Spleen (tissue), 13 donors: ENCODE measurements around the gene DERL2. TPM values are rescaled to one million over a fixed set of nuclear protein-coding genes. Genes with fewer than 3 reads are reported as not detected.
A peak's percentile ranks its signal among the peaks of the same experiment; 100 is the strongest.

ENCODE experiments used
- DNase-seq: peaks from one replicate; pipeline ENCODE4 v3.0.0-alpha.2; 2020
- H3K27ac ChIP-seq, 8 donors: fragments of 200-600 bp; sonication (generic) in 7 of 8; 1 replicate in 4 of 8; 2 replicates in 4 of 8; pipeline versions ENCODE4 v1.5.0 to v1.8.0; 2016 to 2021; ENCODE audit warnings: inconsistent platforms in 4 of 8, mild to moderate bottlenecking in 4 of 8, moderate library complexity in 1 of 8
- H3K27me3 ChIP-seq, 7 donors: fragments of 200-600 bp; sonication (generic) in 6 of 7; replicated peaks in 1 of 7; 1 replicate in 4 of 7; 2 replicates in 3 of 7; pipeline versions ENCODE4 v1.5.0 to v1.8.0; 2016 to 2021; ENCODE audit warnings: inconsistent platforms in 3 of 7, mild to moderate bottlenecking in 1 of 7
- H3K36me3 ChIP-seq, 6 donors: fragments of 200-600 bp; sonication (generic) in 5 of 6; 1 replicate in 4 of 6; 2 replicates in 2 of 6; pipeline versions ENCODE4 v1.5.0 to v1.8.0; 2016 to 2021; ENCODE audit warnings: inconsistent platforms in 2 of 6
- H3K4me1 ChIP-seq, 6 donors: fragments of 200-600 bp; sonication (generic) in 5 of 6; 1 replicate in 3 of 6; 2 replicates in 3 of 6; pipeline versions ENCODE4 v1.5.0 to v1.8.0; 2016 to 2021; ENCODE audit warnings: inconsistent platforms in 3 of 6
- H3K4me3 ChIP-seq, 8 donors: fragments of 200-600 bp; sonication (generic) in 7 of 8; 1 replicate in 4 of 8; 2 replicates in 4 of 8; pipeline versions ENCODE4 v1.5.0 to v1.8.0; 2016 to 2021; ENCODE audit warnings: inconsistent platforms in 4 of 8, mild to moderate bottlenecking in 4 of 8, moderate library complexity in 2 of 8
- H3K9me3 ChIP-seq, 8 donors: fragments of 200-600 bp; sonication (generic) in 7 of 8; 1 replicate in 4 of 8; 2 replicates in 4 of 8; pipeline versions ENCODE4 v1.5.0 to v1.8.0; 2016 to 2021; ENCODE audit warnings: inconsistent platforms in 4 of 8
- POLR2A ChIP-seq, 3 donors: fragments of 450-650 bp; IDR thresholded peaks; one replicate each; pipeline ENCODE4 v1.5.1; 2017; ENCODE audit warnings: antibody characterized with exemption in 3 of 3, mild to moderate bottlenecking in 1 of 3
- POLR2AphosphoS5 ChIP-seq, 3 donors: sonication (generic); formaldehyde crosslinking; IDR thresholded peaks; one replicate each; pipeline ENCODE4 v1.5.1; 2017; ENCODE audit warnings: antibody characterized with exemption in 3 of 3
- WGBS, 5 donors: extraction: QIAGEN DNeasy Blood & Tissue Kit in 3 of 5; methylation state at CpG; one replicate each; pipeline versions ENCODE4 v1.1.5 to v1.1.7; 2013 to 2018; 5-methylcytosine and 5-hydroxymethylcytosine counted together
- intact Hi-C: fragments of 100-400 bp; cut with DNase I; formaldehyde crosslinking; loops from one replicate; pipeline ENCODE4 v1.15.0; 2023; ENCODE audit warnings: low total_unique reads
- long read RNA-seq, 2 donors: transcript quantifications; one replicate each; lab custom pipeline, GENCODE V29; 2026
- polyA plus RNA-seq, 3 donors: library from polyadenylated mRNA; stranded (reverse); fragments of 200-250 nt; gene quantifications; one replicate each; pipeline ENCODE4 v1.2.1, GENCODE V29; 2013
- total RNA-seq, 7 donors: library from RNA; depleted of rRNA in 3 of 7; stranded (reverse); fragments of >200 nt in 3 of 7; fragmentation: NEBNext Ultra II Directional in 4 of 7; extraction: Animal tissue kit (Norgen Biotek cat#: 25700) in 4 of 7; gene quantifications; one replicate each; pipeline versions ENCODE4 v1.1.0 to v1.2.1, GENCODE V29; 2016 to 2021
- TF ChIP-seq, protein P1 (sequence below), 11 experiments: fragments of 200-600 bp in 7 of 11; fragments of 450-650 bp in 4 of 11; sonication (generic) in 4 of 11; IDR thresholded peaks in 8 of 11; conservative IDR thresholded peaks in 3 of 11; 1 replicate in 7 of 11; 2 replicates in 4 of 11; pipeline versions ENCODE4 v1.4.0 to v1.8.0; 2016 to 2021; ENCODE audit warnings: antibody characterized with exemption in 11 of 11, inconsistent platforms in 4 of 11, mild to moderate bottlenecking in 1 of 11
- donor health status: healthy with polysubstance abuse.
- donor health status: DM: no; HTN: no; CAD: no; lungs with moderate emphysema.
- donor health status: DM: no; HTN: no; CAD: no.
- donor health status: Bipolar disorder and iron deficiency.
- donor health status: healthy.
- donor health status: DM: no; HTN: no; CAD: no.
- donor health status: DM: yes; HTN: yes; CAD: no.

Gene DERL2
- 10 to 100 TPM; 37.1 to 55.9 (median 49.3) TPM for total RNA-seq
- polyA plus RNA-seq: 10 to 100 TPM; 54.5 to 67.7 (median 62.3) TPM
- long read RNA-seq, donor 1, full-length matches to known transcripts: 28 of 28 reads
- long read RNA-seq, donor 1, partial matches to known transcripts: 0 of 28 reads
- long read RNA-seq, donor 1, other reads (novel, unspliced or antisense): 0 of 28 reads
- long read RNA-seq, donor 2, full-length matches to known transcripts: 11 of 11 reads
- long read RNA-seq, donor 2, partial matches to known transcripts: 0 of 11 reads
- long read RNA-seq, donor 2, other reads (novel, unspliced or antisense): 0 of 11 reads

GRCh38 chr17:5485270-5486205 is at the start of gene DERL2:
TSS of gene DERL2 (minus strand) at chr17:5486178. CDS start at chr17:5486161, 17 bp downstream.
- WGBS, 5 donors: 5 to 7% (median 6%) methylated on average over 19 to 29 of the region's 29 CpGs
- no peaks in the 10 kb centered on the region for H3K9me3 ChIP-seq
- H3K27me3 ChIP-seq: no peaks in the 10 kb centered on the region
- H3K27ac ChIP-seq: peak within 1 kb of the TSS; percentile 93 to 100 (median 99)
- H3K4me1 ChIP-seq: peaks cover 21 to 77% (median 47%) of the 10 kb centered on the region in 6 donors
- peak within 1 kb of the TSS; percentile 85 to 97 (median 93) for H3K4me3 ChIP-seq
- peak in 1 of 3 donors; percentile 18 for TF ChIP-seq POLR2A (IDR thresholded peaks at IDR 0.05)
- peak in 1 of 3 donors; percentile 0 for TF ChIP-seq POLR2AphosphoS5 (IDR thresholded peaks at IDR 0.05)
- TF ChIP-seq, protein P1, sequence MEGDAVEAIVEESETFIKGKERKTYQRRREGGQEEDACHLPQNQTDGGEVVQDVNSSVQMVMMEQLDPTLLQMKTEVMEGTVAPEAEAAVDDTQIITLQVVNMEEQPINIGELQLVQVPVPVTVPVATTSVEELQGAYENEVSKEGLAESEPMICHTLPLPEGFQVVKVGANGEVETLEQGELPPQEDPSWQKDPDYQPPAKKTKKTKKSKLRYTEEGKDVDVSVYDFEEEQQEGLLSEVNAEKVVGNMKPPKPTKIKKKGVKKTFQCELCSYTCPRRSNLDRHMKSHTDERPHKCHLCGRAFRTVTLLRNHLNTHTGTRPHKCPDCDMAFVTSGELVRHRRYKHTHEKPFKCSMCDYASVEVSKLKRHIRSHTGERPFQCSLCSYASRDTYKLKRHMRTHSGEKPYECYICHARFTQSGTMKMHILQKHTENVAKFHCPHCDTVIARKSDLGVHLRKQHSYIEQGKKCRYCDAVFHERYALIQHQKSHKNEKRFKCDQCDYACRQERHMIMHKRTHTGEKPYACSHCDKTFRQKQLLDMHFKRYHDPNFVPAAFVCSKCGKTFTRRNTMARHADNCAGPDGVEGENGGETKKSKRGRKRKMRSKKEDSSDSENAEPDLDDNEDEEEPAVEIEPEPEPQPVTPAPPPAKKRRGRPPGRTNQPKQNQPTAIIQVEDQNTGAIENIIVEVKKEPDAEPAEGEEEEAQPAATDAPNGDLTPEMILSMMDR (IDR thresholded peaks at IDR 0.05 in 8 of 11, conservative IDR thresholded peaks at IDR 0.05 in 3 of 11): no peak
- intact Hi-C loops: no loop called here
- peaks cover 3 to 71% (median 63%) of the 10 kb centered on the region in 6 donors for H3K36me3 ChIP-seq
- no peak for DNase-seq

- no peak for TF ChIP-seq POLR2A (IDR thresholded peaks at IDR 0.05)
- no peak for TF ChIP-seq POLR2AphosphoS5 (IDR thresholded peaks at IDR 0.05)
- TF ChIP-seq, protein P1 (IDR thresholded peaks at IDR 0.05 in 8 of 11, conservative IDR thresholded peaks at IDR 0.05 in 3 of 11): no peak
- 92 to 100% (median 96%) methylated on average over 2 of the region's 2 CpGs for WGBS, 5 donors
- Histone ChIP-seq H3K9me3 (no peaks in the 10 kb centered on the region), H3K4me1 (no peaks in the 10 kb centered on the region), H3K36me3 (peaks cover under 1 to 100% (median 91%) of the 10 kb centered on the region in 6 donors), H3K27me3 (no peaks in the 10 kb centered on the region), H3K27ac (no peak overlapping the region), H3K4me3 (no peak overlapping the region)
- intact Hi-C loops: no loop called here
- DNase-seq: no peak
Measured at GRCh38 chr17:5535436-5535835, 49.5 kb upstream of the DERL2 start.

DNA sequence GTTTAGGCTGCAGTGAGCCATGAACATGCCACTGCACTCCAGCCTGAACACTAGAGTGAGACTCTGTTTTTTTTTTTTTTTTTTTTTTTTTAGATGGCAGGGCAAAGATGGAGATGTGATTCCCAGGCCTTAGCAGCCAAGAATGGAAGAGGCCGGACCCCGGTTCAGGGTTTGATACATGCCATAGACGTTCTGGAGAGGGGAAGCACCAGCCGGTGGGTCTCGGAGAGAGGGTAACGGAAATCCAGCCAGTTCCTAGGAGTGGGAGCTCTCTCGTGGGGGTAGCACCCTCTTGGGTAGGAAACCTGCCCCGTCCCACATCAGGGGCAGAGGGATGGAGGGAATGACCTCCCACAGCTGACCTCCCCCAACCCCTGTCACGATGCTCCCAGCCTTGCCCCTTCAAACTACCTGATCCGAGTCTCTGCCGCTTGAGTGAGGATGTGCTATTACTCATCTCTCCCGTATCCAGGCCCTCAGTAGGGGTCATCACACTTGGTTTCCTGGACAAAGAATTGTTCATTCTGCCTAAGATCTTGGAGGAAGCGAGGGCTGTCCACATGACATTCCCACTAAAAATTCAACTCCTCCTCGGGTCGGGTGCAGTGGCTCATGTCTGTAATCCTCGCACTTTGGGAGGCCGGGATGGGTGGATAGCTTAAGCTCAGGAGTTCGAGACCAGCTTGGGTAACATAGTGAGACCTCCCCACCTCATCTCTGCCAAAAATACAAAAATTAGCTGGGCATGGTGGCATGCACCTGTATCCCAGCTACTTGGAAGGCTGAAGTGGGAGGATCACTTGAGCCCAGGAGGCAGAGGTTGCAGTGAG is 47.7 kb upstream of the DERL2 start:
- intact Hi-C loops: no loop called here

More for the DNA sequence above, 47.7 kb upstream of the DERL2 start:
- no peaks in the 10 kb centered on the region for H3K27me3 ChIP-seq
- H3K36me3 ChIP-seq: peaks cover 5 to 100% (median 89%) of the 10 kb centered on the region in 6 donors
- TF ChIP-seq POLR2A (IDR thresholded peaks at IDR 0.05) (no peak), POLR2AphosphoS5 (IDR thresholded peaks at IDR 0.05) (no peak)
- TF ChIP-seq, protein P1 (IDR thresholded peaks at IDR 0.05 in 8 of 11, conservative IDR thresholded peaks at IDR 0.05 in 3 of 11): no peak
- no peak overlapping the region for H3K4me3 ChIP-seq
- no peaks in the 10 kb centered on the region for H3K9me3 ChIP-seq
- no peaks in the 10 kb centered on the region for H3K4me1 ChIP-seq
- no peak overlapping the region for H3K27ac ChIP-seq
- no peak for DNase-seq
- 88 to 93% (median 90%) methylated on average over 17 to 18 of the region's 18 CpGs for WGBS, 5 donors
